Spleen (tissue), 11 donors: ENCODE results near the gene APOBEC3C. TPM values are rescaled to one million over a fixed set of nuclear protein-coding genes. Genes with fewer than 3 reads are reported as not detected.

Source experiments
- DNase-seq: peaks from one replicate; pipeline ENCODE4 v3.0.0-alpha.2; 2020
- H3K27ac ChIP-seq, 8 donors: fragments of 200-600 bp; sonication (generic) in 7 of 8; 1 replicate in 4 of 8; 2 replicates in 4 of 8; pipeline versions ENCODE4 v1.5.0 to v1.8.0; 2016 to 2021; ENCODE audit warnings: inconsistent platforms in 4 of 8, mild to moderate bottlenecking in 4 of 8, moderate library complexity in 1 of 8
- H3K27me3 ChIP-seq, 7 donors: fragments of 200-600 bp; sonication (generic) in 6 of 7; replicated peaks in 1 of 7; 1 replicate in 4 of 7; 2 replicates in 3 of 7; pipeline versions ENCODE4 v1.5.0 to v1.8.0; 2016 to 2021; ENCODE audit warnings: inconsistent platforms in 3 of 7, mild to moderate bottlenecking in 1 of 7
- H3K36me3 ChIP-seq, 6 donors: fragments of 200-600 bp; sonication (generic) in 5 of 6; 1 replicate in 4 of 6; 2 replicates in 2 of 6; pipeline versions ENCODE4 v1.5.0 to v1.8.0; 2016 to 2021; ENCODE audit warnings: inconsistent platforms in 2 of 6
- H3K4me1 ChIP-seq, 6 donors: fragments of 200-600 bp; sonication (generic) in 5 of 6; 1 replicate in 3 of 6; 2 replicates in 3 of 6; pipeline versions ENCODE4 v1.5.0 to v1.8.0; 2016 to 2021; ENCODE audit warnings: inconsistent platforms in 3 of 6
- H3K4me3 ChIP-seq, 8 donors: fragments of 200-600 bp; sonication (generic) in 7 of 8; 1 replicate in 4 of 8; 2 replicates in 4 of 8; pipeline versions ENCODE4 v1.5.0 to v1.8.0; 2016 to 2021; ENCODE audit warnings: inconsistent platforms in 4 of 8, mild to moderate bottlenecking in 4 of 8, moderate library complexity in 2 of 8
- H3K9me3 ChIP-seq, 8 donors: fragments of 200-600 bp; sonication (generic) in 7 of 8; 1 replicate in 4 of 8; 2 replicates in 4 of 8; pipeline versions ENCODE4 v1.5.0 to v1.8.0; 2016 to 2021; ENCODE audit warnings: inconsistent platforms in 4 of 8
- CTCF ChIP-seq, 11 experiments: fragments of 200-600 bp in 7 of 11; fragments of 450-650 bp in 4 of 11; sonication (generic) in 4 of 11; IDR thresholded peaks in 8 of 11; conservative IDR thresholded peaks in 3 of 11; 1 replicate in 7 of 11; 2 replicates in 4 of 11; pipeline versions ENCODE4 v1.4.0 to v1.8.0; 2016 to 2021; ENCODE audit warnings: antibody characterized with exemption in 11 of 11, inconsistent platforms in 4 of 11, mild to moderate bottlenecking in 1 of 11
- POLR2A ChIP-seq, 3 donors: fragments of 450-650 bp; IDR thresholded peaks; one replicate each; pipeline ENCODE4 v1.5.1; 2017; ENCODE audit warnings: antibody characterized with exemption in 3 of 3, mild to moderate bottlenecking in 1 of 3
- POLR2AphosphoS5 ChIP-seq, 3 donors: sonication (generic); formaldehyde crosslinking; IDR thresholded peaks; one replicate each; pipeline ENCODE4 v1.5.1; 2017; ENCODE audit warnings: antibody characterized with exemption in 3 of 3
- WGBS, 5 donors: extraction: QIAGEN DNeasy Blood & Tissue Kit in 3 of 5; methylation state at CpG; one replicate each; pipeline versions ENCODE4 v1.1.5 to v1.1.7; 2013 to 2018; 5-methylcytosine and 5-hydroxymethylcytosine counted together
- intact Hi-C: fragments of 100-400 bp; cut with DNase I; formaldehyde crosslinking; loops from one replicate; pipeline ENCODE4 v1.15.0; 2023; ENCODE audit warnings: low total_unique reads
- polyA plus RNA-seq, 3 donors: library from polyadenylated mRNA; stranded (reverse); fragments of 200-250 nt; gene quantifications; one replicate each; pipeline ENCODE4 v1.2.1, GENCODE V29; 2013
- total RNA-seq, 7 donors: library from RNA; depleted of rRNA in 3 of 7; stranded (reverse); fragments of >200 nt in 3 of 7; fragmentation: NEBNext Ultra II Directional in 4 of 7; extraction: Animal tissue kit (Norgen Biotek cat#: 25700) in 4 of 7; gene quantifications; one replicate each; pipeline versions ENCODE4 v1.1.0 to v1.2.1, GENCODE V29; 2016 to 2021
- donor health status: healthy with polysubstance abuse.
- donor health status: DM: no; HTN: no; CAD: no; lungs with moderate emphysema.
- donor health status: DM: no; HTN: no; CAD: no.
- donor health status: Bipolar disorder and iron deficiency.
- donor health status: healthy.
- donor health status: DM: no; HTN: no; CAD: no.
- donor health status: DM: yes; HTN: yes; CAD: no.

APOBEC3C gene
- total and polyA plus RNA-seq, 10 donors = 23.5 to 72.4 (median 49.7) TPM

- TF ChIP-seq POLR2AphosphoS5 (IDR thresholded peaks at IDR 0.05) (no peak), POLR2A (IDR thresholded peaks at IDR 0.05) (no peak), CTCF (IDR thresholded peaks at IDR 0.05 in 8 of 11, conservative IDR thresholded peaks at IDR 0.05 in 3 of 11) (no peak)
- Histone ChIP-seq H3K9me3 (no peaks in the 10 kb centered on the region), H3K4me3 (no peak overlapping the region), H3K27me3 (no peaks in the 10 kb centered on the region), H3K36me3 (peaks cover 0 to 46% (median 19%) of the 10 kb centered on the region in 6 donors), H3K27ac (no peak overlapping the region), H3K4me1 (peaks cover 6 to 52% (median 28%) of the 10 kb centered on the region in 6 donors)
- intact Hi-C loops = no loop called here
- DNase-seq = no peak
- 85 to 94% (median 89%) methylated on average over 12 of the region's 12 CpGs for WGBS, 5 donors
Measured at GRCh38 chr22:39026509-39027150, 12.6 kb downstream of the APOBEC3C start.

GRCh38 chr22:39027717-39028116, 13.7 kb downstream of the APOBEC3C start:
- Histone ChIP-seq H3K4me1 (peaks cover 0 to 41% (median 18%) of the 10 kb centered on the region in 6 donors), H3K27me3 (no peaks in the 10 kb centered on the region), H3K9me3 (no peaks in the 10 kb centered on the region), H3K36me3 (peaks cover 0 to 56% (median 19%) of the 10 kb centered on the region in 6 donors), H3K27ac (peak overlapping the region in 2 of 8 donors; percentile 13 to 46), H3K4me3 (no peak overlapping the region)
- TF ChIP-seq POLR2A (IDR thresholded peaks at IDR 0.05) = no peak
- no peak for TF ChIP-seq CTCF (IDR thresholded peaks at IDR 0.05 in 8 of 11, conservative IDR thresholded peaks at IDR 0.05 in 3 of 11)
- TF ChIP-seq POLR2AphosphoS5 (IDR thresholded peaks at IDR 0.05) = peak in 1 of 3 donors; percentile 4
- 80 to 96% (median 94%) methylated on average over 4 of the region's 4 CpGs for WGBS, 5 donors
- intact Hi-C loops = no loop called here
- no peak for DNase-seq

GRCh38 chr22:39028281-39028680, 14.2 kb downstream of the APOBEC3C start:
- peaks cover 0 to 56% (median 19%) of the 10 kb centered on the region in 6 donors for H3K36me3 ChIP-seq
- intact Hi-C loops = no loop called here
- no peak for DNase-seq
- no peak overlapping the region for H3K4me3 ChIP-seq
- H3K9me3 ChIP-seq = no peaks in the 10 kb centered on the region
- peak in 1 of 3 donors; percentile 20 for TF ChIP-seq POLR2AphosphoS5 (IDR thresholded peaks at IDR 0.05)
- TF ChIP-seq POLR2A (IDR thresholded peaks at IDR 0.05) = no peak
- peak overlapping the region in 1 of 8 donors; percentile 21 for H3K27ac ChIP-seq
- no peaks in the 10 kb centered on the region for H3K27me3 ChIP-seq
- 79 to 97% (median 94%) methylated on average over 6 to 11 of the region's 11 CpGs for WGBS, 5 donors
- H3K4me1 ChIP-seq = peaks cover 0 to 35% (median 12%) of the 10 kb centered on the region in 6 donors

GRCh38 chr22:39029227-39029626, 15.2 kb downstream of the APOBEC3C start:
- H3K9me3 ChIP-seq = no peaks in the 10 kb centered on the region
- peaks cover 0 to 26% (median 4%) of the 10 kb centered on the region in 6 donors for H3K4me1 ChIP-seq
- no peak for DNase-seq
- TF ChIP-seq CTCF (IDR thresholded peaks at IDR 0.05 in 8 of 11, conservative IDR thresholded peaks at IDR 0.05 in 3 of 11) (no peak), POLR2A (IDR thresholded peaks at IDR 0.05) (no peak), POLR2AphosphoS5 (IDR thresholded peaks at IDR 0.05) (no peak)
- no peaks in the 10 kb centered on the region for H3K27me3 ChIP-seq
- peaks cover 0 to 48% (median 11%) of the 10 kb centered on the region in 6 donors for H3K36me3 ChIP-seq
- H3K4me3 ChIP-seq = no peak overlapping the region
- intact Hi-C loops = no loop called here
- no peak overlapping the region for H3K27ac ChIP-seq
- 89 to 95% (median 92%) methylated on average over 13 of the region's 13 CpGs for WGBS, 5 donors
